ENCODE results near the gene CDS2.

The CDS2 gene

DNA sequence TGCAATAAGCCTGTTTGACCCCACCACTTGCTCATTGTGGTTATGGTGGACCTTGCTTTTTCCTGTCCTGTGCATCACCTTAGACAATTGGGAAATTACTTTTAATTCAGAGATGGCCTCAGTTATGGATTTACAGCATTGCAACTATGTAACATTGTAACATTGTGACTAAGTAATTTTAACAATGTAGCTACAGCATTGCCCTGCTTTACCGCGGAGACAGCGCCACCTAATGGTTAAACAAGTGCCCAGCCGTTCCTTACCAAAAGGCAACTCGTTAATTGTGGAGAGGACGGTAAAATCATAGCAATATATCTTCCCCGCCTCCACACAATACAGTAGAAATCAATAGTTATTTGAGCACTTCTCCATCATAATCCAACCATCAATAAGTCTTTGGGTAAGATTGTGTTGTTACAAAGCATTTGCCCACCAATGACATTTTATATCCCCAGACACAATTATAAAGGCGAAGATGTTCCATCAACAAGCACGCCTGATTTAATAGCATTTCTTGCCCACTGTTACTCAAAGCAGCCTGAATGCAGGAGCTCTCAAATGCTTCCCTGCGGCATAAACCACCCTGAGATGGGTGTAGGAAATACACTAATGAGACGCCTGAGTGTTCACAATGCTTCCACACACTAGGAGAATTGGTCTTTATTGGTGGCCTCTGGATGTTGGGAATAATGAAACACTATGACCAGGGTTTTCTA is 96.3 kb downstream of the CDS2 start:
- peak; percentile 71 to 73 for DNase-seq (ENCODE audit: low read depth in 2 of 2)
- no peak overlapping the region for H3K4me3 ChIP-seq (replicated peaks in 1 of 2; ENCODE audit: low read depth in 2 of 2, low read length in 2 of 2)
- peak; percentile 96 for TF ChIP-seq CTCF (IDR thresholded peaks at IDR 0.05; ENCODE audit: low read depth, low read length)

DNA sequence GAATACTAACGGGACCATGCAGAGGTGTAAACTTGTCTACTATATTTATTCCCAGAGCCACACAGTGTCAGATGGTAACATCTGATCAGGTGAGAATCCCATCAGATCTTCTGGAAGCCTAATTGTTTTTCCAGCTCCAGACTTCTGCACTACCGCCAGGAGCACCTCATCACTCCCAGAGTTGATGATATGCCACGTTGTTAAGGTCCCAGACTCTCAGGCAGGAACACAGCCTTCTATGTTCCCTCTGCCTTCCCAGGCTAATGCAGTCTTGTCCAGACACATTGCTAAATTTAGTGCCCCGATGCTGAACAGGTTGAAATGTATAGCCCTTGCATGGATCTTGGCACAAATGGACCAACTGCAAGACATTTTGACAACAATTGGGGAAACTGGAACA is 103.7 kb downstream of the CDS2 start:
- no peak for TF ChIP-seq CTCF (IDR thresholded peaks at IDR 0.05; ENCODE audit: low read depth, low read length)
- no peak for DNase-seq (ENCODE audit: low read depth in 2 of 2)
- H3K4me3 ChIP-seq (replicated peaks in 1 of 2; ENCODE audit: low read depth in 2 of 2, low read length in 2 of 2) = no peak overlapping the region

- no peak overlapping the region for H3K4me3 ChIP-seq (replicated peaks in 1 of 2; ENCODE audit: low read depth in 2 of 2, low read length in 2 of 2)
- no peak for DNase-seq (ENCODE audit: low read depth in 2 of 2)
- TF ChIP-seq CTCF (IDR thresholded peaks at IDR 0.05; ENCODE audit: low read depth, low read length) = no peak
Measured at GRCh38 chr20:5234158-5234557, 107.3 kb downstream of the CDS2 start.

- H3K4me3 ChIP-seq (replicated peaks in 1 of 2; ENCODE audit: low read depth in 2 of 2, low read length in 2 of 2) = no peak overlapping the region
- TF ChIP-seq CTCF (IDR thresholded peaks at IDR 0.05; ENCODE audit: low read depth, low read length) = no peak
- DNase-seq (ENCODE audit: low read depth in 2 of 2) = no peak
Measured at GRCh38 chr20:5234978-5235377, 108.2 kb downstream of the CDS2 start.
